MM.1S (cell line): Measurements from ENCODE around the gene AKAP8.

Experiments used
- CTCF ChIP-seq: fragments of 300-600 bp; sonication (generic); IDR thresholded peaks from 2 replicates; pipeline ENCODE4 v1.5.1; 2016; ENCODE audit warnings: antibody characterized with exemption, low read length, mixed read lengths
- EZH2 ChIP-seq: fragments of 300-600 bp; sonication (generic); optimal IDR thresholded peaks from 2 replicates; pipeline ENCODE3; 2017; ENCODE audit warnings: low read depth, mild to moderate bottlenecking, antibody characterized with exemption, low read length, mixed read lengths
- EZH2phosphoT487 ChIP-seq: fragments of 300-600 bp; sonication (generic); IDR thresholded peaks from 2 replicates; pipeline ENCODE4 v1.6.1; 2018; ENCODE audit warnings: antibody characterized with exemption, low read length

- no peak for TF ChIP-seq CTCF
- no peak for TF ChIP-seq EZH2
- TF ChIP-seq EZH2phosphoT487 = no peak
These were observed 19.6 kb upstream of the AKAP8 start for GRCh38 chr19:15399234-15399515.
